Suprapubic skin (tissue), 4 donors: ENCODE measurements around the gene FCAR.

Source experiments
- CTCF ChIP-seq, 2 donors: fragments of 200-600 bp in 1 of 2; fragments of 450-650 bp in 1 of 2; sonication (generic) in 1 of 2; IDR thresholded peaks; one replicate each; pipeline ENCODE4 v1.5.1; 2016 to 2019; ENCODE audit warnings: antibody characterized with exemption in 2 of 2, mild to moderate bottlenecking in 1 of 2, moderate library complexity in 1 of 2
- EP300 ChIP-seq: sonication (generic); formaldehyde crosslinking; IDR thresholded peaks from one replicate; pipeline ENCODE4 v1.6.1; 2017; ENCODE audit warnings: antibody characterized with exemption
- POLR2AphosphoS5 ChIP-seq, 3 donors: sonication (generic); formaldehyde crosslinking; IDR thresholded peaks; one replicate each; pipeline ENCODE4 v1.6.1; 2017; ENCODE audit warnings: antibody characterized with exemption in 3 of 3

GRCh38 chr19:54923276-54923675 lies 49.2 kb downstream of the FCAR start:
- TF ChIP-seq CTCF (IDR thresholded peaks at IDR 0.05) (no peak), POLR2AphosphoS5 (IDR thresholded peaks at IDR 0.05) (no peak), EP300 (no peak)
